ENCODE results near the gene LARP1B. TPM values are rescaled to one million over a fixed set of nuclear protein-coding genes. Genes with fewer than 3 reads are reported as not detected.
"Not testable (repeated sequence)": the region's sequence is repeated elsewhere in the genome, so short reads cannot be mapped to it uniquely, and the experiment has no call there.

LARP1B gene
- total and polyA plus RNA-seq, 11 donors, result 12.8 to 31.3 (median 18.0) TPM

GRCh38 chr4:128255906-128256305, 194.8 kb downstream of the LARP1B start:
- intact Hi-C loops (cut with DNase I), result no loop called here
- no peak for DNase-seq
- ATAC-seq, result no peak
- H3K4me3 ChIP-seq, result no peak overlapping the region
- 92 to 97% (median 94%) methylated on average over 3 of the region's 3 CpGs for whole genome bisulfite sequencing, 4 donors
- no peak overlapping the region for H3K27ac ChIP-seq
- H3K9me3 ChIP-seq, result no peaks in the 10 kb centered on the region
- TF ChIP-seq, protein P1, sequence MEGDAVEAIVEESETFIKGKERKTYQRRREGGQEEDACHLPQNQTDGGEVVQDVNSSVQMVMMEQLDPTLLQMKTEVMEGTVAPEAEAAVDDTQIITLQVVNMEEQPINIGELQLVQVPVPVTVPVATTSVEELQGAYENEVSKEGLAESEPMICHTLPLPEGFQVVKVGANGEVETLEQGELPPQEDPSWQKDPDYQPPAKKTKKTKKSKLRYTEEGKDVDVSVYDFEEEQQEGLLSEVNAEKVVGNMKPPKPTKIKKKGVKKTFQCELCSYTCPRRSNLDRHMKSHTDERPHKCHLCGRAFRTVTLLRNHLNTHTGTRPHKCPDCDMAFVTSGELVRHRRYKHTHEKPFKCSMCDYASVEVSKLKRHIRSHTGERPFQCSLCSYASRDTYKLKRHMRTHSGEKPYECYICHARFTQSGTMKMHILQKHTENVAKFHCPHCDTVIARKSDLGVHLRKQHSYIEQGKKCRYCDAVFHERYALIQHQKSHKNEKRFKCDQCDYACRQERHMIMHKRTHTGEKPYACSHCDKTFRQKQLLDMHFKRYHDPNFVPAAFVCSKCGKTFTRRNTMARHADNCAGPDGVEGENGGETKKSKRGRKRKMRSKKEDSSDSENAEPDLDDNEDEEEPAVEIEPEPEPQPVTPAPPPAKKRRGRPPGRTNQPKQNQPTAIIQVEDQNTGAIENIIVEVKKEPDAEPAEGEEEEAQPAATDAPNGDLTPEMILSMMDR (IDR thresholded peaks at IDR 0.05), result no peak
- no peak for TF ChIP-seq POLR2A (IDR thresholded peaks at IDR 0.05)
- H3K27me3 ChIP-seq, result no peaks in the 10 kb centered on the region
- H3K36me3 ChIP-seq, result no peaks in the 10 kb centered on the region
- no peaks in the 10 kb centered on the region for H3K4me1 ChIP-seq

DNA sequence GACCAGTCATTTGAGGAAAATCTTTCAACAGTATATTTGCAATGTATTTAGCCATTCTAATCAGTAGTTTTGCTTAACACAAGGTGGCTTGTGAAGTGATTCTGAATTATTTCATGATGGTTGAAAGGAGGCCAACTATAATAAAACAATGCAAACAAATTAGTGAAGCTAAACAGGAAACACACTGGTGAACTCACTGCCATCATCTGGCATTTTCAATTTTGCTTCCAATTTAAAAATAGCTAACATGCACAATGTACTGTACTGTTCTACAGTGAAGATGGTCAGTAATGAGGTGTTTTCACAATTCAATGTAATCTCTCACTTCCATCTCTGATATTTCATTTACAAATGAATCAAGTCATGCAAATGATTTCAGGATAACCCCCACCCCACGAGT, 195.4 kb downstream of the LARP1B start:
- intact Hi-C loops (cut with DNase I), result no loop called here
- Histone ChIP-seq H3K27me3 (no peaks in the 10 kb centered on the region), H3K36me3 (no peaks in the 10 kb centered on the region), H3K4me3 (no peak overlapping the region), H3K4me1 (no peaks in the 10 kb centered on the region), H3K9me3 (no peaks in the 10 kb centered on the region), H3K27ac (no peak overlapping the region)
- DNase-seq, result no peak
- TF ChIP-seq, protein P1 (IDR thresholded peaks at IDR 0.05), result no peak
- TF ChIP-seq POLR2A (IDR thresholded peaks at IDR 0.05), result no peak
- no peak for ATAC-seq
- 33 to 55% (median 45%) methylated on average over 1 of the region's 1 CpG for WGBS, 4 donors

DNA sequence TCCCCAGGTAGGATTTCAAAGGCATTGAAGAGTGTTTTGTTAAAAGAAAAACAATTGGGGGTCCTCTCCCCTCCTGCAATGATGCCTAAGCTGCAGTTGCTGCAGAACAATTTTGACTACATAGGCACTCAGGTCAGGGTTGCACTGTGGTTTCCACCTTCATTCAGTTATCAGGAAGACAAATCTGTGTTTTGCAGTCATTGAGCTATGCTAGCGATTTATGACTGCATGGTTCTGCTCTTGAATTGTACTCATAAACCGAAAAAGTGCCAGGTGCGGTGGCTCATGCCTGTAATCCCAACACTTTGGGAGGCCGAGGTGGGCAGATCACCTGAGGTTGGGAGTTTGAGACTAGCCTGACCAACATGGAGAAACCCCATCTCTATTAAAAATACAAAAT, 197.1 kb downstream of the LARP1B start:
- ATAC-seq; DNase-seq; intact Hi-C loops (cut with DNase I); H3K36me3 ChIP-seq; H3K4me3 ChIP-seq; H3K9me3 ChIP-seq; H3K4me1 ChIP-seq; H3K27ac ChIP-seq; H3K27me3 ChIP-seq: not testable (repeated sequence)
- 75 to 86% (median 83%) methylated on average over 4 of the region's 4 CpGs for WGBS, 4 donors

DNA sequence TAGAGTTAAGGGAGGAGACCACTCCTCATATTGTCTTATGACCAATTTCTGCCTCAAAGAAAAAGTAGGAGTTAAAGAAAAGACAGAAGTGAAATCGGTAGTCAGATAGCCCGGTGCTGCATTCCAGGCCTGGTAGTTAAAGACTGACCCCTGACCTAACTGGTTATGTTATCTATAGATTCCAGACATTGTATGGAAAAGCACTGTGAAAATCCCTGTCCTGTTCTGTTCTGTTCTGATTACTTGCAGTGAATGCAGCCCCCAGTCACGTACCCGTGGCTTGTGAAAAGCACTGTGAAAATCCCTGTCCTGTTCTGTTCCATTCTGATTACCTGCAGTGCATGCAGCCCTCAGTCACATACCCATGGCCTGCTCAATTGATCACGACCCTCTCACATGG, 198.8 kb downstream of the LARP1B start:
- H3K27ac ChIP-seq; DNase-seq; intact Hi-C loops (cut with DNase I); H3K4me3 ChIP-seq; H3K36me3 ChIP-seq; H3K9me3 ChIP-seq; H3K27me3 ChIP-seq; ATAC-seq; H3K4me1 ChIP-seq: not testable (repeated sequence)
- 46 to 65% (median 57%) methylated on average over 5 of the region's 5 CpGs for WGBS, 4 donors

Other genes with a start within 250 kb of the LARP1B start
- 1 to 10 TPM in 5 of 9 donors, under 1 TPM in 4; 0.25 to 4.0 (median 1.1) TPM for gene PLK4, start 180.4 kb upstream of the LARP1B start, total RNA-seq
- under 1 TPM; 0.19 to 0.25 TPM for gene PLK4, start 180.4 kb upstream of the LARP1B start, polyA plus RNA-seq
- gene MFSD8, start 96.1 kb upstream of the LARP1B start, total RNA-seq, result 10 to 100 TPM in 5 of 9 donors, 1 to 10 TPM in 4; 6.1 to 17.4 (median 10.3) TPM
- 1 to 10 TPM; 4.1 to 7.3 TPM for gene MFSD8, start 96.1 kb upstream of the LARP1B start, polyA plus RNA-seq
- 10 to 100 TPM in 7 of 9 donors, 1 to 10 TPM in 2; 6.3 to 56.3 (median 21.0) TPM for gene ABHD18, start 95.9 kb upstream of the LARP1B start, total RNA-seq
- 10 to 100 TPM in 1 of 2 donors, 1 to 10 TPM in 1; 3.8 to 10.3 TPM for gene ABHD18, start 95.9 kb upstream of the LARP1B start, polyA plus RNA-seq
- gene PGRMC2, start 226.5 kb downstream of the LARP1B start, total RNA-seq, result 10 to 100 TPM; 23.8 to 84.1 (median 72.1) TPM
- gene PGRMC2, start 226.5 kb downstream of the LARP1B start, polyA plus RNA-seq, result 10 to 100 TPM; 23.1 to 73.7 TPM

Measured in heart left ventricle (tissue), 16 donors.